NCI-H524 treated with DMSO at 0.1 percent for 48 hours (cell line): ENCODE measurements around the gene NUP37.
A peak's percentile ranks its signal among the peaks of the same experiment; 100 is the strongest.
"Not testable (repeated sequence)": the region's sequence is repeated elsewhere in the genome, so short reads cannot be mapped to it uniquely, and the experiment has no call there.

Source experiments
- DNase-seq: peaks from one replicate; lab custom pipeline; 2025; lab: John Stamatoyannopoulos, UW

NUP37 gene

GRCh38 chr12:102119674-102120563 lies at the start of gene NUP37, which contains the start of gene PARPBP:
NUP37 (minus strand) TSS chr12:102120114; CDS start chr12:102118518, 1,596 bp downstream.
PARPBP (plus strand) TSS chr12:102120183; CDS start chr12:102123889, 3,706 bp downstream.
- DNase-seq: peak; percentile 42

GRCh38 chr12:102167821-102168604 lies 48.1 kb upstream of the NUP37 start:
- DNase-seq: no peak

GRCh38 chr12:102163383-102163782 lies 43.5 kb upstream of the NUP37 start:
- no peak for DNase-seq

- DNase-seq: not testable (repeated sequence)
Measured at GRCh38 chr12:102155206-102155605, 35.3 kb upstream of the NUP37 start.

- DNase-seq: not testable (repeated sequence)
Measured at GRCh38 chr12:102147062-102147587, 27.2 kb upstream of the NUP37 start.

GRCh38 chr12:102144221-102144620 lies 24.3 kb upstream of the NUP37 start:
- no peak for DNase-seq

GRCh38 chr12:102142866-102143373 lies 23.0 kb upstream of the NUP37 start:
- DNase-seq: not testable (repeated sequence)

- DNase-seq: not testable (repeated sequence)
Measured at GRCh38 chr12:102137619-102138018, 17.7 kb upstream of the NUP37 start.

GRCh38 chr12:102131442-102131841 lies 11.5 kb upstream of the NUP37 start:
- not testable (repeated sequence) for DNase-seq

- DNase-seq: not testable (repeated sequence)
Measured at GRCh38 chr12:102130720-102131119, 10.8 kb upstream of the NUP37 start.

- DNase-seq: not testable (repeated sequence)
Measured at GRCh38 chr12:102121328-102121727, 1.4 kb upstream of the NUP37 start.

GRCh38 chr12:102120886-102121285 lies 972 bp upstream of the NUP37 start:
- DNase-seq: no peak

- DNase-seq: no peak
Measured at GRCh38 chr12:102120564-102120873, 605 bp upstream of the NUP37 start.

- DNase-seq: no peak
Measured at GRCh38 chr12:102118874-102119273, 1.0 kb downstream of the NUP37 start.

GRCh38 chr12:102116392-102116791 lies 3.5 kb downstream of the NUP37 start:
- no peak for DNase-seq

- no peak for DNase-seq
Measured at GRCh38 chr12:102114212-102114611, 5.7 kb downstream of the NUP37 start.

GRCh38 chr12:102110782-102111181 lies 9.1 kb downstream of the NUP37 start:
- DNase-seq: no peak

GRCh38 chr12:102107970-102108369 lies 11.9 kb downstream of the NUP37 start:
- no peak for DNase-seq

GRCh38 chr12:102106905-102107304 lies 13.0 kb downstream of the NUP37 start:
- DNase-seq: no peak

- DNase-seq: no peak
Measured at GRCh38 chr12:102096855-102097254, 23.1 kb downstream of the NUP37 start.

- DNase-seq: no peak
Measured at GRCh38 chr12:102095677-102096263, 24.1 kb downstream of the NUP37 start.

GRCh38 chr12:102093319-102093718 lies 26.6 kb downstream of the NUP37 start:
- DNase-seq: no peak
